ENCODE data around the gene HOXC5.

The HOXC5 gene

DNA sequence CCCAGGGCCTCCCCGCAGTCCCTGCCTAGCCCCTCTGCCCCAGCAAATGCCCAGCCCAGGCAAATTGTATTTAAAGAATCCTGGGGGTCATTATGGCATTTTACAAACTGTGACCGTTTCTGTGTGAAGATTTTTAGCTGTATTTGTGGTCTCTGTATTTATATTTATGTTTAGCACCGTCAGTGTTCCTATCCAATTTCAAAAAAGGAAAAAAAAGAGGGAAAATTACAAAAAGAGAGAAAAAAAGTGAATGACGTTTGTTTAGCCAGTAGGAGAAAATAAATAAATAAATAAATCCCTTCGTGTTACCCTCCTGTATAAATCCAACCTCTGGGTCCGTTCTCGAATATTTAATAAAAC lies 2.4 kb upstream of the HOXC5 start:
- H3K4me3 ChIP-seq (ENCODE audit: control insufficient read depth, low read depth, low read length) = no peak overlapping the region
- no peak for DNase-seq (ENCODE audit: low read depth)

DNA sequence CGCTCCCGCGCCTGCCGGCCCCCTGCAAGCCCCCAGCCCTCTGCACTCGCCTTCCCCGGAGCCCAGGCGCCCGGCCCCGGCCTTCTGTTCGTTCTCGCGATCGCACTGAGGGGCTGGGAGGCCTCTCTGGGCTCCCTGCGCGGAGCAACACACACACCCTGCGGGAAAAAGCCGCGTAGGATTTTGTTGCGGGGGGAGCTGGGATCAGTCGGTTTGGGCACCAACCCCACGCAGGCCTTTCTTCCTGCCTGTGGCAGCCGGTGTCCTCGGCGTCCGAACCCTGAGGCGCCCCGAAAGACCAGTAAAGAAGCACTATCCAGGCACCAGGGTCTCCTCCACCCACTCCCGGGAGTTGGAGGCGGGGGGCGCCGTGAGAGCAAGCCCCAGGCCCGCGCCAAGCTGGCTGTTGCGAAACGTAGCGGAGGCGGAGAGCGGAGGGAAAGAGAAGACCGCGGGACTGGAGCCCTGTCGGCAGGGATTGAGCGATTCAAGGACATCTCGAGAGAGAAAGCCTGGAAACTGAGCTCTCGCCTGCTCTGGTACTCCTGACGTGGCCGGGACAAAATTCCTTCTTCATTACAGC lies 1.9 kb upstream of the HOXC5 start:
- TF ChIP-seq, protein P1, sequence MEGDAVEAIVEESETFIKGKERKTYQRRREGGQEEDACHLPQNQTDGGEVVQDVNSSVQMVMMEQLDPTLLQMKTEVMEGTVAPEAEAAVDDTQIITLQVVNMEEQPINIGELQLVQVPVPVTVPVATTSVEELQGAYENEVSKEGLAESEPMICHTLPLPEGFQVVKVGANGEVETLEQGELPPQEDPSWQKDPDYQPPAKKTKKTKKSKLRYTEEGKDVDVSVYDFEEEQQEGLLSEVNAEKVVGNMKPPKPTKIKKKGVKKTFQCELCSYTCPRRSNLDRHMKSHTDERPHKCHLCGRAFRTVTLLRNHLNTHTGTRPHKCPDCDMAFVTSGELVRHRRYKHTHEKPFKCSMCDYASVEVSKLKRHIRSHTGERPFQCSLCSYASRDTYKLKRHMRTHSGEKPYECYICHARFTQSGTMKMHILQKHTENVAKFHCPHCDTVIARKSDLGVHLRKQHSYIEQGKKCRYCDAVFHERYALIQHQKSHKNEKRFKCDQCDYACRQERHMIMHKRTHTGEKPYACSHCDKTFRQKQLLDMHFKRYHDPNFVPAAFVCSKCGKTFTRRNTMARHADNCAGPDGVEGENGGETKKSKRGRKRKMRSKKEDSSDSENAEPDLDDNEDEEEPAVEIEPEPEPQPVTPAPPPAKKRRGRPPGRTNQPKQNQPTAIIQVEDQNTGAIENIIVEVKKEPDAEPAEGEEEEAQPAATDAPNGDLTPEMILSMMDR (IDR thresholded peaks at IDR 0.05; ENCODE audit: control insufficient read depth, insufficient read depth, low read depth, low read length, missing control alignments) = no peak
- no peak for DNase-seq (ENCODE audit: low read depth)
- H3K4me3 ChIP-seq (ENCODE audit: control insufficient read depth, low read depth, low read length) = no peak overlapping the region; the same call in 1 of the 2 replicates

More for the DNA sequence above, 2.4 kb upstream of the HOXC5 start:
- TF ChIP-seq, protein P1 (IDR thresholded peaks at IDR 0.05; ENCODE audit: control insufficient read depth, insufficient read depth, low read depth, low read length, missing control alignments) = no peak

DNA sequence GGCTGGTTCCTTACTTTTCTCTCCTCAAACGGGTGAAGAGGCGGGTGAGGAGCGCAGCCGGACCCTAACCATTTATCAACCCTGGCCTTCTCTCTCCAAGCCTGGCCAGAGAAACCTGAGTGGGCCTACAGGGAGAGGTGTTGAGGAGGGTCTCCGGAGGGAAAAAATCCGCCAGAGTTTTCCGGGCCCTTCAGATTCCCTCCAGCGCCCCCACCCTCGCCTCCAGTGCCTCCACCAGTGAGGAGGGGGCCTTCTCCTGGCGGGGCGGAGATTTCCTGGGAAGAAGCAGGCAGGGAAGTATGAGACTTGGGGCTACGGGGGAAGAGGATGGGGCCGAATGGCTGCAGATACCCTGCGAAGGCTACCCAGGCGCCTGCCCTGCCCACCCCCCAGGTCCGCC lies 1.4 kb upstream of the HOXC5 start:
- H3K4me3 ChIP-seq (ENCODE audit: control insufficient read depth, low read depth, low read length) = no peak overlapping the region
- no peak for DNase-seq (ENCODE audit: low read depth)
- TF ChIP-seq, protein P1 (IDR thresholded peaks at IDR 0.05; ENCODE audit: control insufficient read depth, insufficient read depth, low read depth, low read length, missing control alignments) = no peak

DNA sequence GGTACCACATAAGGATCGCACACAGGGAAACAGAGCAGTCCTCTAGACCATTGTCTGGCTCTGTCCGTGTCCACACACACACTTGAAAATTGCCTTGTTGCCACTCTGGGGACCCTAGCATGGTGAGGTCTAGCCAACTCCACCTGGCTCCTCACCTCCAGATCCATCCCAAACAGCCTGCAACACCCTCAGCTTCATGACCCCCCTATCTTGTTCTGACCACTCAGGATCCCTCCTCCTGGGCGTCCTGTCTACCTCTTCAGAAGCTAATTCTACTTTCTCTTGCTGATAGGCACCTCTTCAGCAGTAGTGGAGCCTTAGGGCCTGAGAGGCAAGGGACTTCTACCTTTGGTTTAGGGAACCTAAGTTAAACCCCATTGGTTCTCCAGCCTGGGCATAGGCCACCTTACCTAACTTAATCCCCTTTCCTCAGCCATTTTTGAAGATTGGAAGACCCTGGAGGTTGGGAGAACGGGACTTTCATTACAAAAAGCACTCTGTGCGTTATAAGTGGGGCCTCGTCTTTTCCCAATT lies 697 bp upstream of the HOXC5 start:
- TF ChIP-seq, protein P1 (IDR thresholded peaks at IDR 0.05; ENCODE audit: control insufficient read depth, insufficient read depth, low read depth, low read length, missing control alignments) = no peak
- DNase-seq (ENCODE audit: low read depth) = no peak
- H3K4me3 ChIP-seq (ENCODE audit: control insufficient read depth, low read depth, low read length) = no peak overlapping the region

DNA sequence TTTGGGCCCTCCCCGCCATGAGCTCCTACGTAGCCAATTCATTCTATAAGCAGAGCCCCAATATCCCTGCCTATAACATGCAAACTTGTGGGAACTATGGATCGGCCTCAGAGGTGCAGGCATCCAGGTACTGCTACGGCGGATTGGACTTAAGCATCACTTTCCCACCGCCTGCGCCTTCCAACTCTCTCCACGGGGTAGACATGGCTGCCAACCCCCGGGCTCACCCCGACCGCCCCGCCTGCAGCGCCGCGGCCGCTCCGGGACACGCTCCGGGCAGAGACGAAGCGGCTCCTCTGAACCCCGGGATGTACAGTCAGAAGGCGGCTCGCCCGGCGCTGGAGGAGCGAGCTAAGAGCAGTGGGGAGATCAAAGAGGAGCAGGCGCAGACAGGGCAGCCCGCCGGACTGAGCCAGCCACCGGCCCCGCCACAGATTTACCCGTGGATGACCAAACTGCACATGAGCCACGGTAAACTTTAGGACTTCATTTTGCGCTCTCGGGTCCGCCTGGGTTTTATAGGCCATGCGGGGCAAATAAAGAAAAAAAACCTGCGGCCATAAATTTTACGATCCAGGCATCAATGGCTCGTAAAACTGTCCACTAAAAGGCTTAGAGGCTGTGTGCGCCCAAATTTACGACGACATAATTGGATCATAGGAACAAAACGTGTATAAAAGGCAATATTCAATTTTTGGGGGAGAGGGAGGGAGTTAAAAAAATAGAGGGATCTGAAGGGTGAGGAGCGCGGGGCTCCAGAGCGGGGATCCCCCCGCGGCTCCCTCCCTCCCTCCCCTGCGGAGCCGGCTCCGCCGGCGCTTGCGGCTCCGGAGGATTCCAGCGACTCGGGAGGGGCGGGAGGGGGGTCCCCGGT lies 493 bp downstream of the HOXC5 start:
- H3K4me3 ChIP-seq (ENCODE audit: control insufficient read depth, low read depth, low read length) = peak overlapping the region; percentile 33
- no peak for DNase-seq (ENCODE audit: low read depth)
- TF ChIP-seq, protein P1 (IDR thresholded peaks at IDR 0.05; ENCODE audit: control insufficient read depth, insufficient read depth, low read depth, low read length, missing control alignments) = no peak

DNA sequence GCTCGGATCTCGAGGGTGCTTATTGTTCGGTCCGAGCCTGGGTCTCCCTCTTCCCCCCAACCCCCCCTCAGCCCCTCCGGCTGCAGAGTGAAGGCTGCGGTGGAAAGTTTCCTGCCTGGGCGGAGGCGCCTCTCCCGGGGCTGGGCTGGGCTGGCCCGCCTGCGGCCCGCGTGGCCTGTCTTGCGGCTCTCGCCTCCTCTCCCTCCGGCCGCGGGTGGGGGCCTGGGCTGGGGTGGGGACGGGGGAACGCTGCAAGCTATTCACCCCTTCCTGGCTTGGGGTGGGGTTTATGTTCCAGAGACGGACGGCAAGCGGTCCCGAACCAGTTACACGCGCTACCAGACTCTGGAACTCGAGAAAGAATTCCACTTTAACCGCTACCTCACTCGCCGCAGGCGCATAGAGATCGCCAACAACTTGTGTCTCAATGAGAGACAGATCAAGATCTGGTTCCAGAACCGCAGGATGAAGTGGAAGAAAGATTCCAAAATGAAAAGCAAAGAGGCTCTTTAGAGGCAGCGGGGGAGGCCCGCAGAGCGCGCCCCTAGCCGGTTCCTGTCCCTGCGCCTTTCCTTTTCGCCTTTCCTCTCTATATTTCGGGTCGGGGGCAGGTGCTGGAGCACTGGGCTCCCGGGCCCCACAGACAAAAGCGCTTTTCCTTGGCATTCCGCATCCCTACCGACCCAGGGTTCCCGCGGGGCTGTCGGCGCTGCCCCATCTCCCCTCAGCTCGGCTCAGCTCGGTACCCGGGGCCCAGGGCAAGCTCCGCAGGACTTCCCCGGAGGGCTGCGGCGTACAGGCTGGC lies 1.3 kb downstream of the HOXC5 start:
- TF ChIP-seq, protein P1 (IDR thresholded peaks at IDR 0.05; ENCODE audit: control insufficient read depth, insufficient read depth, low read depth, low read length, missing control alignments) = no peak
- peak overlapping the region; percentile 33 for H3K4me3 ChIP-seq (ENCODE audit: control insufficient read depth, low read depth, low read length)
- DNase-seq (ENCODE audit: low read depth) = no peak
